Rectal smooth muscle tissue (tissue), 1 donor: ENCODE measurements around the gene COL19A1.

Experiments
- H3K27ac ChIP-seq: one replicate; pipeline ENCODE4 v1.7.0; 2013; ENCODE audit warnings: low read depth, low read length, inconsistent platforms
- H3K27me3 ChIP-seq: one replicate; pipeline ENCODE4 v1.7.0; 2013; ENCODE audit warnings: low read length; ENCODE audit not compliant: control insufficient read depth, insufficient read depth
- H3K36me3 ChIP-seq: one replicate; pipeline ENCODE4 v1.7.0; 2013; ENCODE audit warnings: low read length; ENCODE audit not compliant: control insufficient read depth, insufficient read depth
- H3K4me1 ChIP-seq: one replicate; pipeline ENCODE4 v1.7.0; 2013; ENCODE audit warnings: low read length; ENCODE audit not compliant: control insufficient read depth, insufficient read depth
- H3K4me3 ChIP-seq: one replicate; pipeline ENCODE4 v1.7.0; 2013; ENCODE audit warnings: low read length
- H3K9ac ChIP-seq: one replicate; pipeline ENCODE4 v1.7.0; 2013; ENCODE audit warnings: low read length

Gene COL19A1

GRCh38 chr6:70129341-70129740 lies 263.0 kb downstream of the COL19A1 start:
- H3K9ac ChIP-seq = no peak overlapping the region
- no peaks in the 10 kb centered on the region for H3K36me3 ChIP-seq
- H3K4me3 ChIP-seq = no peak overlapping the region
- H3K27me3 ChIP-seq = no peaks in the 10 kb centered on the region
- H3K27ac ChIP-seq = no peak overlapping the region
- H3K4me1 ChIP-seq = no peaks in the 10 kb centered on the region

GRCh38 chr6:70130865-70131264 lies 264.5 kb downstream of the COL19A1 start:
- Histone ChIP-seq H3K4me1 (no peaks in the 10 kb centered on the region), H3K36me3 (no peaks in the 10 kb centered on the region), H3K27me3 (no peaks in the 10 kb centered on the region), H3K27ac (no peak overlapping the region), H3K4me3 (no peak overlapping the region), H3K9ac (no peak overlapping the region)

- H3K4me1 ChIP-seq = no peaks in the 10 kb centered on the region
- H3K4me3 ChIP-seq = no peak overlapping the region
- no peak overlapping the region for H3K27ac ChIP-seq
- no peak overlapping the region for H3K9ac ChIP-seq
- H3K36me3 ChIP-seq = no peaks in the 10 kb centered on the region
- no peaks in the 10 kb centered on the region for H3K27me3 ChIP-seq
Observed at GRCh38 chr6:70131528-70131927, 265.2 kb downstream of the COL19A1 start.

GRCh38 chr6:70133246-70133645 lies 266.9 kb downstream of the COL19A1 start:
- Histone ChIP-seq H3K27ac (no peak overlapping the region), H3K4me3 (no peak overlapping the region), H3K4me1 (no peaks in the 10 kb centered on the region), H3K36me3 (no peaks in the 10 kb centered on the region), H3K9ac (no peak overlapping the region), H3K27me3 (no peaks in the 10 kb centered on the region)

- Histone ChIP-seq H3K4me1 (no peaks in the 10 kb centered on the region), H3K27me3 (no peaks in the 10 kb centered on the region), H3K9ac (no peak overlapping the region), H3K27ac (no peak overlapping the region), H3K4me3 (no peak overlapping the region), H3K36me3 (no peaks in the 10 kb centered on the region)
Observed at GRCh38 chr6:70134542-70134941, 268.2 kb downstream of the COL19A1 start.

GRCh38 chr6:70135219-70136160 lies 269.1 kb downstream of the COL19A1 start:
- no peaks in the 10 kb centered on the region for H3K36me3 ChIP-seq
- no peak overlapping the region for H3K4me3 ChIP-seq
- no peak overlapping the region for H3K27ac ChIP-seq
- no peaks in the 10 kb centered on the region for H3K4me1 ChIP-seq
- H3K9ac ChIP-seq = no peak overlapping the region
- H3K27me3 ChIP-seq = no peaks in the 10 kb centered on the region

- H3K4me1 ChIP-seq = no peaks in the 10 kb centered on the region
- H3K9ac ChIP-seq = no peak overlapping the region
- no peak overlapping the region for H3K27ac ChIP-seq
- H3K27me3 ChIP-seq = no peaks in the 10 kb centered on the region
- H3K36me3 ChIP-seq = no peaks in the 10 kb centered on the region
- no peak overlapping the region for H3K4me3 ChIP-seq
Observed at GRCh38 chr6:70136996-70137395, 270.6 kb downstream of the COL19A1 start.

GRCh38 chr6:70140496-70140895 lies 274.1 kb downstream of the COL19A1 start:
- no peak overlapping the region for H3K4me3 ChIP-seq
- H3K9ac ChIP-seq = no peak overlapping the region
- H3K27ac ChIP-seq = no peak overlapping the region
- no peaks in the 10 kb centered on the region for H3K27me3 ChIP-seq
- H3K4me1 ChIP-seq = no peaks in the 10 kb centered on the region
- no peaks in the 10 kb centered on the region for H3K36me3 ChIP-seq

- Histone ChIP-seq H3K27me3 (no peaks in the 10 kb centered on the region), H3K27ac (no peak overlapping the region), H3K36me3 (no peaks in the 10 kb centered on the region), H3K4me3 (no peak overlapping the region), H3K4me1 (no peaks in the 10 kb centered on the region), H3K9ac (no peak overlapping the region)
Observed at GRCh38 chr6:70142034-70142433, 275.7 kb downstream of the COL19A1 start.

GRCh38 chr6:70145178-70145577 lies 278.8 kb downstream of the COL19A1 start:
- H3K9ac ChIP-seq = no peak overlapping the region
- H3K36me3 ChIP-seq = no peaks in the 10 kb centered on the region
- no peaks in the 10 kb centered on the region for H3K4me1 ChIP-seq
- no peaks in the 10 kb centered on the region for H3K27me3 ChIP-seq
- H3K27ac ChIP-seq = no peak overlapping the region
- H3K4me3 ChIP-seq = no peak overlapping the region

- Histone ChIP-seq H3K4me3 (no peak overlapping the region), H3K4me1 (no peaks in the 10 kb centered on the region), H3K27me3 (no peaks in the 10 kb centered on the region), H3K27ac (no peak overlapping the region), H3K9ac (no peak overlapping the region), H3K36me3 (no peaks in the 10 kb centered on the region)
Observed at GRCh38 chr6:70149209-70149788, 282.9 kb downstream of the COL19A1 start.

- H3K27me3 ChIP-seq = no peaks in the 10 kb centered on the region
- no peaks in the 10 kb centered on the region for H3K4me1 ChIP-seq
- no peak overlapping the region for H3K4me3 ChIP-seq
- no peak overlapping the region for H3K27ac ChIP-seq
- H3K36me3 ChIP-seq = no peaks in the 10 kb centered on the region
- H3K9ac ChIP-seq = no peak overlapping the region
Observed at GRCh38 chr6:70150521-70150920, 284.2 kb downstream of the COL19A1 start.

GRCh38 chr6:70151616-70152015 lies 285.3 kb downstream of the COL19A1 start:
- Histone ChIP-seq H3K9ac (no peak overlapping the region), H3K27ac (no peak overlapping the region), H3K4me3 (no peak overlapping the region), H3K4me1 (no peaks in the 10 kb centered on the region), H3K36me3 (no peaks in the 10 kb centered on the region), H3K27me3 (no peaks in the 10 kb centered on the region)
